HG02571 (cell line): ENCODE data around the gene NOC2L.

Experiments used
- ATAC-seq: cut with Tn5 transposase; IDR thresholded peaks from one replicate; pipeline ENCODE4 v1.9.1; 2021; ENCODE audit warnings: mild to moderate bottlenecking, moderate library complexity; ENCODE audit not compliant: unreplicated experiment

NOC2L gene

GRCh38 chr1:932776-933602 lies 26.1 kb downstream of the NOC2L start:
- ATAC-seq, result no peak

GRCh38 chr1:932173-932510 lies 26.9 kb downstream of the NOC2L start:
- ATAC-seq, result no peak

- no peak for ATAC-seq
Measured at GRCh38 chr1:931380-932172, 27.5 kb downstream of the NOC2L start.

- ATAC-seq, result no peak
Measured at GRCh38 chr1:930633-931138, 28.4 kb downstream of the NOC2L start.

GRCh38 chr1:929712-930632 lies 29.1 kb downstream of the NOC2L start:
- ATAC-seq, result no peak

- ATAC-seq, result no peak
Measured at GRCh38 chr1:928825-929661, 30.0 kb downstream of the NOC2L start.

GRCh38 chr1:927748-928147 lies 31.3 kb downstream of the NOC2L start:
- ATAC-seq, result no peak

- no peak for ATAC-seq
Measured at GRCh38 chr1:927234-927633, 31.8 kb downstream of the NOC2L start.

GRCh38 chr1:925561-926421 lies 33.3 kb downstream of the NOC2L start:
- ATAC-seq, result no peak

- ATAC-seq, result no peak
Measured at GRCh38 chr1:924656-925560, 34.1 kb downstream of the NOC2L start.

- no peak for ATAC-seq
Measured at GRCh38 chr1:923991-924655, 34.9 kb downstream of the NOC2L start.

GRCh38 chr1:923131-923990 lies 35.7 kb downstream of the NOC2L start, which contains the start of gene SAMD11:
TSS of gene SAMD11 (plus strand) at chr1:923923. CDS start at chr1:924432, 509 bp downstream.
- no peak for ATAC-seq

GRCh38 chr1:921011-921837 lies 37.8 kb downstream of the NOC2L start:
- no peak for ATAC-seq

- ATAC-seq, result no peak
Measured at GRCh38 chr1:920521-920920, 38.5 kb downstream of the NOC2L start.

GRCh38 chr1:920010-920409 lies 39.0 kb downstream of the NOC2L start:
- no peak for ATAC-seq
